ENCODE measurements around the gene NAALADL1.

- no peak for TF ChIP-seq ZFP3 (CRISPR knock-in tag; IDR thresholded peaks at IDR 0.05)
- TF ChIP-seq PATZ1 (CRISPR knock-in tag; IDR thresholded peaks at IDR 0.05; ENCODE audit: borderline replicate concordance), result no peak
- TF ChIP-seq CSDC2 (CRISPR knock-in tag; IDR thresholded peaks at IDR 0.05), result no peak
These were observed 40.4 kb downstream of the NAALADL1 start for GRCh38 chr11:65017937-65018336.
